Motor neuron (in vitro differentiated cells): ENCODE results near the gene GRM6. TPM values are rescaled to one million over a fixed set of nuclear protein-coding genes. Genes with fewer than 3 reads are reported as not detected.

Experiments used
- ATAC-seq, 8 experiments: fragments of 200-7000 bp; cut with Tn5 transposase; replicated peaks in 6 of 8; 2 replicates each; pipeline ENCODE4 v1.8.0; 2021; ENCODE audit warnings: mild to moderate bottlenecking in 8 of 8, moderate library complexity in 8 of 8
- H3K27ac ChIP-seq, 2 donors: fragments of 250-450 bp; sonication (Bioruptor Pico); 2 replicates each; pipeline ENCODE4 v1.9.0; 2021; ENCODE audit warnings: antibody characterized with exemption in 2 of 2, mild to moderate bottlenecking in 2 of 2, moderate library complexity in 1 of 2
- H3K4me1 ChIP-seq, 2 donors: fragments of 250-450 bp; sonication (Bioruptor Pico); replicated peaks in 1 of 2; 2 replicates each; pipeline ENCODE4 v1.6.1; 2021; ENCODE audit warnings: antibody characterized with exemption in 2 of 2, mild to moderate bottlenecking in 2 of 2, moderate library complexity in 1 of 2
- H3K4me3 ChIP-seq, 5 donors: fragments of 250-450 bp; sonication (Bioruptor Pico); 2 replicates each; pipeline ENCODE4 v1.9.0; 2021; ENCODE audit warnings: antibody characterized with exemption in 5 of 5, mild to moderate bottlenecking in 5 of 5, moderate library complexity in 4 of 5
- WGBS, 10 experiments: fragments of 450-650 bp; shearing (Covaris generic); methylation state at CpG; one replicate each; pipeline ENCODE4 v1.0.0; 2022; 5-methylcytosine and 5-hydroxymethylcytosine counted together
- in situ Hi-C, 9 experiments: fragments of 400-800 bp; cut with MboI; loops; one replicate each; pipeline ENCODE4 v1.15.0; 2021; ENCODE audit warnings: low sequenced_read_pairs in 9 of 9, low pct_unique_long_range_greater_than_20kb in 2 of 9; ENCODE audit not compliant: unreplicated experiment in 9 of 9
- total RNA-seq, 8 experiments: library from RNA; unstranded; fragments of 300-600 nt; gene quantifications; 2 replicates each; pipeline versions ENCODE4 v1.2.3 to v1.2.4, GENCODE V29; 2022

GRM6 gene
- total RNA-seq, 8 experiments from 2014 or later = 0.11 to 1.2 (median 0.66) TPM; not detected in 1

DNA sequence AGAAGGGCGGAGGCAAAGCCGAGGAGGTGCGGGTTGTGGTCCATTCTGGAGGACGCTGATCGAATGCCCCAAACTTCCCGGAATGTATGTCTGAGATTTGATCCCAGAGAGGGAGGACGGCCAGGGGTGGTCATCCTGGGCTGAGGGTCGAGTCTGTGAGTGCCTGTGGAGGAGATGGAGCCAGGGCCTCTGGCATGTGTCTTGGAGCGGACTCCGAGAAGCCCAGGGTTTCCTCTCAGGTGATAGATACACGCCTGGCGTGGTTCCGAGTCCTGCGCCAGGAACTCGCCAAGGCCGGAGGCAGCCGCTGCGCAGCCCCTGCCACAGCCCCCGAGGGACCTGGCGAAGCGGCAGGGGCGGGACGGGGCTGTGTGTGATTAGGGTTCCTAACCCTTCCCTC, 53.8 kb downstream of the GRM6 start:
- peak in 3 of 8 experiments; percentile 6 to 23 (median 10) for ATAC-seq
- in situ Hi-C loops = no loop called here
- Histone ChIP-seq H3K4me1 (no peaks in the 10 kb centered on the region), H3K27ac (peak overlapping the region; percentile 18 to 38), H3K4me3 (peak overlapping the region; percentile 40 to 70 (median 49))
- WGBS, 10 experiments = 0 to 73% (median 39%) methylated on average over 2 to 14 of the region's 23 CpGs; no CpG with 5 or more reads in 4 of the 10 experiments

DNA sequence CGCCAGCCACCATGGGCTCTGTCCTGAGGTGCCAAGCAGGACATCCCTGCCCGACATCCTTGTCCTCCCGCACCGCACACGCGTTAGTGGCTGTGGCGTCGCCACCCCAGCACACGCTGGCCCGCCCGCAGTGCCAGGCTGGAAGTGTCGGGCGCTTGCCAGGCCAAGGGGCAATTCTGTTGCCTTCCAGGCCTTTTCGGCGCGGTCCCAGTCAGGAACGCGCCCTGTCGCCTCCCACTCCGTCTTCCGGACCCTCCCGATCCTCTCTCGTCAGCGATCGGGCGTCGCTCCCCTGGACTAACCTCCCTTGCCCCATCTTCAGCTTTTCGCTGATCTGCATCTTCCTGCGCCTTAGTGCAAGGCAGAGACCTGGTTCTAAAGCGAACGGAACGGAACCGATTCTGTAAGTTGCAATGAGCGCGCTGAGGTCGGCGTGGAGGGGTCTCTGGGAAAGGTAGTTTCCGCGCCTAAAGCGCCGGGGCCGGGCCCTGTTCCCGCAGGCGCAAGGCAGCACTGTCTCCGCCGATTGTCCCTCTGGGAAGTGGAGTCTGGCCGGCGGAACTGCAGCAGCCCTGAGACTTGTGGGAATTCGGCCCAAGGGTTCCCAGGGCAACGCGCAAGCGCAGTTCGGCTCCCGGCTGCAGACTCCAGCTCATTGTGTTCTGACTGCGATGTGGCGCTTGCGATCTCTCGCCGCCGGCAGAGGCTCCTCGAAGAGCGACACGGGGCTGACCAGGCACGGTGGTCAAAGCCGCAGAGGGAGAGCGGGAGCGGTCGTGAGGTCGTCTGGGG, 54.4 kb downstream of the GRM6 start, which contains the start of gene ZNF454:
Gene ZNF454, plus strand, starts transcription at position 630 of the 792 bp plus-strand sequence. CDS start 1,594 bp downstream, outside the sequence.
- peak in 7 of 8 experiments; percentile 45 to 99 (median 99) for ATAC-seq
- in situ Hi-C loops = no loop called here
- H3K27ac ChIP-seq = peak within 1 kb of the TSS; percentile 23 to 38
- peak within 1 kb of the TSS; percentile 40 to 70 (median 49) for H3K4me3 ChIP-seq
- WGBS, 10 experiments = 0 to 25% (median 12%) methylated on average over 1 to 28 of the region's 69 CpGs; no CpG with 5 or more reads in 1 of the 10 experiments
- no peaks in the 10 kb centered on the region for H3K4me1 ChIP-seq

DNA sequence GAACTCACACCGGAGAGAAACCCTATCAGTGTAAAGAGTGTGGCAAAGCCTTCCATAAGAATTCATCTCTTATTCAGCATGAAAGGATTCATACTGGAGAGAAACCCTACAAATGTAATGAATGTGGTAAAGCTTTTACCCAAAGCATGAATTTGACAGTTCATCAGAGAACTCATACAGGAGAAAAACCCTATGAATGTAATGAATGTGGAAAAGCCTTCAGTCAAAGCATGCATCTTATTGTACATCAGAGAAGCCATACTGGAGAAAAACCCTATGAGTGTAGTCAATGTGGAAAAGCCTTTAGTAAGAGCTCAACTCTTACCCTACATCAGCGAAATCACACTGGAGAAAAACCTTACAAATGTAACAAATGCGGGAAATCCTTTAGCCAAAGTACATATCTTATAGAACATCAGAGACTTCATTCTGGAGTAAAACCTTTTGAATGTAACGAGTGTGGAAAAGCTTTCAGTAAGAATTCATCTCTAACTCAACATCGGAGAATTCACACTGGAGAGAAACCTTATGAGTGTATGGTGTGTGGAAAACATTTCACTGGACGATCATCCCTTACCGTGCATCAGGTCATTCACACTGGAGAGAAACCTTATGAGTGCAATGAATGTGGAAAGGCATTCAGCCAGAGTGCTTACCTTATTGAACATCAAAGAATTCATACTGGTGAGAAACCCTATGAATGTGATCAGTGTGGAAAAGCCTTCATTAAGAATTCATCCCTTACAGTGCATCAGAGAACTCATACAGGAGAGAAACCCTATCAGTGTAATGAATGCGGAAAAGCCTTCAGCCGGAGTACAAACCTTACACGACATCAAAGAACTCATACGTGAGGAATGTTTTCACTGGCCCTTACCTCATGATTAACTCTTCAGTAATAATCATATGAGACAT, 63.0 kb downstream of the GRM6 start:
- no peaks in the 10 kb centered on the region for H3K4me1 ChIP-seq
- no peak for ATAC-seq
- WGBS, 10 experiments = 60 to 98% (median 91%) methylated on average over 2 to 11 of the region's 11 CpGs
- no peak overlapping the region for H3K27ac ChIP-seq
- in situ Hi-C loops = no loop called here
- no peak overlapping the region for H3K4me3 ChIP-seq

Other genes with a start within 250 kb of the GRM6 start
- gene ZNF354B, start 135.4 kb downstream of the GRM6 start, total RNA-seq = 10 to 100 TPM in 6 of 8 experiments, 1 to 10 TPM in 2; 9.2 to 22.9 (median 11.8) TPM
- gene ZFP2, start 99.4 kb downstream of the GRM6 start, total RNA-seq = 1 to 10 TPM in 5 of 8 experiments, under 1 TPM in 3; 0.36 to 3.0 (median 2.1) TPM
- 1 to 10 TPM in 6 of 8 experiments, under 1 TPM in 2; 0.41 to 5.0 (median 2.2) TPM for gene ZNF454, start 54.1 kb downstream of the GRM6 start, total RNA-seq
- gene ZNF879, start 28.5 kb upstream of the GRM6 start, total RNA-seq = 1 to 10 TPM; 2.3 to 9.8 (median 6.3) TPM
- gene ZNF354C, start 65.1 kb upstream of the GRM6 start, total RNA-seq = 10 to 100 TPM in 4 of 8 experiments, 1 to 10 TPM in 4; 3.6 to 12.0 (median 10.3) TPM